ENCODE results near the gene RMDN3. TPM values are rescaled to one million over a fixed set of nuclear protein-coding genes. Genes with fewer than 3 reads are reported as not detected.
A peak's percentile ranks its signal among the peaks of the same experiment; 100 is the strongest.

Gene RMDN3
- total and polyA plus RNA-seq, 2 of the 13 experiments (the other 11 are each of a cell fraction or from before 2014, with no cell fraction given) = 16.8 to 19.5 TPM

DNA sequence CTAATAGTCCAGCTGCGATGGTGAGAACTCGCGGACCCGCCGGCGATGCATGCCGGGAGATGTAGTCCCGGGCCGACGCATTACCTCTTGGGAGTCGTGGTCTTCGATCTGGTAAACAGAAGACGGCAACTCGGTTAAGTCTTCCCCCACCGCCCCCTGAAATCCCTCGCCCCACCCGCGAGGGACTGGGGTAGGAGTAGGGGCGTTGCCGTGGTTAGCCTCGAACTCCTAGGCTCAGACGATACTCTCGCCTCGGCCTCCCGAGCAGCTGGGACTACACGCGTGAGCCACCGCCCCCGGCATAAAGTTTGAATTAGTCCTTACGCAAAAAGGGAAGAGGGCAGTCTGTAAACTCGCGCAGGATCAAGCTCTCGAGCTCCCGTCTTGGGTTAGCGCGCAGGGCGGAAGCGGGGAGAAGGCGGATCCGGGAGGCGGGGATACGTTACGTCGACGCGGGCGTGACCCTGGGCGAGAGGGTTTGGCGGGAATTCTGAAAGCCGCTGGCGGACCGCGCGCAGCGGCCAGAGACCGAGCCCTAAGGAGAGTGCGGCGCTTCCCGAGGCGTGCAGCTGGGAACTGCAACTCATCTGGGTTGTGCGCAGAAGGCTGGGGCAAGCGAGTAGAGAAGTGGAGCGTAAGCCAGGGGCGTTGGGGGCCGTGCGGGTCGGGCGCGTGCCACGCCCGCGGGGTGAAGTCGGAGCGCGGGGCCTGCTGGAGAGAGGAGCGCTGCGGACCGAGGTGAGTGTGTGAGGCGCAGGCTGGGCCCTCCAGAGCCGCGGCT is 60.2 kb downstream of the RMDN3 start, which contains the start of gene RAD51 (continued):
- TF ChIP-seq, protein P1, sequence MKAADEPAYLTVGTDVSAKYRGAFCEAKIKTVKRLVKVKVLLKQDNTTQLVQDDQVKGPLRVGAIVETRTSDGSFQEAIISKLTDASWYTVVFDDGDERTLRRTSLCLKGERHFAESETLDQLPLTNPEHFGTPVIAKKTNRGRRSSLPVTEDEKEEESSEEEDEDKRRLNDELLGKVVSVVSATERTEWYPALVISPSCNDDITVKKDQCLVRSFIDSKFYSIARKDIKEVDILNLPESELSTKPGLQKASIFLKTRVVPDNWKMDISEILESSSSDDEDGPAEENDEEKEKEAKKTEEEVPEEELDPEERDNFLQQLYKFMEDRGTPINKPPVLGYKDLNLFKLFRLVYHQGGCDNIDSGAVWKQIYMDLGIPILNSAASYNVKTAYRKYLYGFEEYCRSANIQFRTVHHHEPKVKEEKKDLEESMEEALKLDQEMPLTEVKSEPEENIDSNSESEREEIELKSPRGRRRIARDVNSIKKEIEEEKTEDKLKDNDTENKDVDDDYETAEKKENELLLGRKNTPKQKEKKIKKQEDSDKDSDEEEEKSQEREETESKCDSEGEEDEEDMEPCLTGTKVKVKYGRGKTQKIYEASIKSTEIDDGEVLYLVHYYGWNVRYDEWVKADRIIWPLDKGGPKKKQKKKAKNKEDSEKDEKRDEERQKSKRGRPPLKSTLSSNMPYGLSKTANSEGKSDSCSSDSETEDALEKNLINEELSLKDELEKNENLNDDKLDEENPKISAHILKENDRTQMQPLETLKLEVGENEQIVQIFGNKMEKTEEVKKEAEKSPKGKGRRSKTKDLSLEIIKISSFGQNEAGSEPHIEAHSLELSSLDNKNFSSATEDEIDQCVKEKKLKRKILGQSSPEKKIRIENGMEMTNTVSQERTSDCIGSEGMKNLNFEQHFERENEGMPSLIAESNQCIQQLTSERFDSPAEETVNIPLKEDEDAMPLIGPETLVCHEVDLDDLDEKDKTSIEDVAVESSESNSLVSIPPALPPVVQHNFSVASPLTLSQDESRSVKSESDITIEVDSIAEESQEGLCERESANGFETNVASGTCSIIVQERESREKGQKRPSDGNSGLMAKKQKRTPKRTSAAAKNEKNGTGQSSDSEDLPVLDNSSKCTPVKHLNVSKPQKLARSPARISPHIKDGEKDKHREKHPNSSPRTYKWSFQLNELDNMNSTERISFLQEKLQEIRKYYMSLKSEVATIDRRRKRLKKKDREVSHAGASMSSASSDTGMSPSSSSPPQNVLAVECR (CRISPR knock-in tag; IDR thresholded peaks at IDR 0.05; ENCODE audit: borderline replicate concordance) = peak; percentile 100
- TF ChIP-seq KAT8 (CRISPR knock-in tag; IDR thresholded peaks at IDR 0.05) = peak; percentile 80
- no peak for TF ChIP-seq TCF12 (IDR thresholded peaks at IDR 0.05)
- TF ChIP-seq TCF12 (CRISPR knock-in tag; IDR thresholded peaks at IDR 0.05) = no peak
- peak; percentile 60; the same call in 1 of the 2 replicates for TF ChIP-seq ZBTB20 (CRISPR knock-in tag; IDR thresholded peaks at IDR 0.05; ENCODE audit: borderline replicate concordance, low read depth)
- TF ChIP-seq MIER3 (CRISPR knock-in tag; IDR thresholded peaks at IDR 0.05; ENCODE audit: borderline replicate concordance) = no peak
- TF ChIP-seq, protein P2, sequence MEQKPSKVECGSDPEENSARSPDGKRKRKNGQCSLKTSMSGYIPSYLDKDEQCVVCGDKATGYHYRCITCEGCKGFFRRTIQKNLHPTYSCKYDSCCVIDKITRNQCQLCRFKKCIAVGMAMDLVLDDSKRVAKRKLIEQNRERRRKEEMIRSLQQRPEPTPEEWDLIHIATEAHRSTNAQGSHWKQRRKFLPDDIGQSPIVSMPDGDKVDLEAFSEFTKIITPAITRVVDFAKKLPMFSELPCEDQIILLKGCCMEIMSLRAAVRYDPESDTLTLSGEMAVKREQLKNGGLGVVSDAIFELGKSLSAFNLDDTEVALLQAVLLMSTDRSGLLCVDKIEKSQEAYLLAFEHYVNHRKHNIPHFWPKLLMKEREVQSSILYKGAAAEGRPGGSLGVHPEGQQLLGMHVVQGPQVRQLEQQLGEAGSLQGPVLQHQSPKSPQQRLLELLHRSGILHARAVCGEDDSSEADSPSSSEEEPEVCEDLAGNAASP (CRISPR knock-in tag; IDR thresholded peaks at IDR 0.05; ENCODE audit: borderline replicate concordance) = no peak; the same call in 1 of the 2 replicates
- TF ChIP-seq, protein P3, sequence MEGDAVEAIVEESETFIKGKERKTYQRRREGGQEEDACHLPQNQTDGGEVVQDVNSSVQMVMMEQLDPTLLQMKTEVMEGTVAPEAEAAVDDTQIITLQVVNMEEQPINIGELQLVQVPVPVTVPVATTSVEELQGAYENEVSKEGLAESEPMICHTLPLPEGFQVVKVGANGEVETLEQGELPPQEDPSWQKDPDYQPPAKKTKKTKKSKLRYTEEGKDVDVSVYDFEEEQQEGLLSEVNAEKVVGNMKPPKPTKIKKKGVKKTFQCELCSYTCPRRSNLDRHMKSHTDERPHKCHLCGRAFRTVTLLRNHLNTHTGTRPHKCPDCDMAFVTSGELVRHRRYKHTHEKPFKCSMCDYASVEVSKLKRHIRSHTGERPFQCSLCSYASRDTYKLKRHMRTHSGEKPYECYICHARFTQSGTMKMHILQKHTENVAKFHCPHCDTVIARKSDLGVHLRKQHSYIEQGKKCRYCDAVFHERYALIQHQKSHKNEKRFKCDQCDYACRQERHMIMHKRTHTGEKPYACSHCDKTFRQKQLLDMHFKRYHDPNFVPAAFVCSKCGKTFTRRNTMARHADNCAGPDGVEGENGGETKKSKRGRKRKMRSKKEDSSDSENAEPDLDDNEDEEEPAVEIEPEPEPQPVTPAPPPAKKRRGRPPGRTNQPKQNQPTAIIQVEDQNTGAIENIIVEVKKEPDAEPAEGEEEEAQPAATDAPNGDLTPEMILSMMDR (CRISPR knock-in tag; IDR thresholded peaks at IDR 0.05) = peak; percentile 6; the same call in 1 of the 2 replicates
- TF ChIP-seq, protein P4, sequence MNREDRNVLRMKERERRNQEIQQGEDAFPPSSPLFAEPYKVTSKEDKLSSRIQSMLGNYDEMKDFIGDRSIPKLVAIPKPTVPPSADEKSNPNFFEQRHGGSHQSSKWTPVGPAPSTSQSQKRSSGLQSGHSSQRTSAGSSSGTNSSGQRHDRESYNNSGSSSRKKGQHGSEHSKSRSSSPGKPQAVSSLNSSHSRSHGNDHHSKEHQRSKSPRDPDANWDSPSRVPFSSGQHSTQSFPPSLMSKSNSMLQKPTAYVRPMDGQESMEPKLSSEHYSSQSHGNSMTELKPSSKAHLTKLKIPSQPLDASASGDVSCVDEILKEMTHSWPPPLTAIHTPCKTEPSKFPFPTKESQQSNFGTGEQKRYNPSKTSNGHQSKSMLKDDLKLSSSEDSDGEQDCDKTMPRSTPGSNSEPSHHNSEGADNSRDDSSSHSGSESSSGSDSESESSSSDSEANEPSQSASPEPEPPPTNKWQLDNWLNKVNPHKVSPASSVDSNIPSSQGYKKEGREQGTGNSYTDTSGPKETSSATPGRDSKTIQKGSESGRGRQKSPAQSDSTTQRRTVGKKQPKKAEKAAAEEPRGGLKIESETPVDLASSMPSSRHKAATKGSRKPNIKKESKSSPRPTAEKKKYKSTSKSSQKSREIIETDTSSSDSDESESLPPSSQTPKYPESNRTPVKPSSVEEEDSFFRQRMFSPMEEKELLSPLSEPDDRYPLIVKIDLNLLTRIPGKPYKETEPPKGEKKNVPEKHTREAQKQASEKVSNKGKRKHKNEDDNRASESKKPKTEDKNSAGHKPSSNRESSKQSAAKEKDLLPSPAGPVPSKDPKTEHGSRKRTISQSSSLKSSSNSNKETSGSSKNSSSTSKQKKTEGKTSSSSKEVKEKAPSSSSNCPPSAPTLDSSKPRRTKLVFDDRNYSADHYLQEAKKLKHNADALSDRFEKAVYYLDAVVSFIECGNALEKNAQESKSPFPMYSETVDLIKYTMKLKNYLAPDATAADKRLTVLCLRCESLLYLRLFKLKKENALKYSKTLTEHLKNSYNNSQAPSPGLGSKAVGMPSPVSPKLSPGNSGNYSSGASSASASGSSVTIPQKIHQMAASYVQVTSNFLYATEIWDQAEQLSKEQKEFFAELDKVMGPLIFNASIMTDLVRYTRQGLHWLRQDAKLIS (CRISPR knock-in tag; IDR thresholded peaks at IDR 0.05) = no peak
- TF ChIP-seq ZNF431 (CRISPR knock-in tag; IDR thresholded peaks at IDR 0.05; ENCODE audit: borderline replicate concordance, low read depth) = peak; percentile 61; the same call in 1 of the 2 replicates
- TF ChIP-seq ZNF883 (CRISPR knock-in tag; IDR thresholded peaks at IDR 0.05; ENCODE audit: not compliant biosample characterization) = peak; percentile 65
- TF ChIP-seq ZNF570 (CRISPR knock-in tag; IDR thresholded peaks at IDR 0.05; ENCODE audit: borderline replicate concordance) = no peak
- no peak for TF ChIP-seq NFYC (CRISPR knock-in tag; IDR thresholded peaks at IDR 0.05)
- TF ChIP-seq, protein P5, sequence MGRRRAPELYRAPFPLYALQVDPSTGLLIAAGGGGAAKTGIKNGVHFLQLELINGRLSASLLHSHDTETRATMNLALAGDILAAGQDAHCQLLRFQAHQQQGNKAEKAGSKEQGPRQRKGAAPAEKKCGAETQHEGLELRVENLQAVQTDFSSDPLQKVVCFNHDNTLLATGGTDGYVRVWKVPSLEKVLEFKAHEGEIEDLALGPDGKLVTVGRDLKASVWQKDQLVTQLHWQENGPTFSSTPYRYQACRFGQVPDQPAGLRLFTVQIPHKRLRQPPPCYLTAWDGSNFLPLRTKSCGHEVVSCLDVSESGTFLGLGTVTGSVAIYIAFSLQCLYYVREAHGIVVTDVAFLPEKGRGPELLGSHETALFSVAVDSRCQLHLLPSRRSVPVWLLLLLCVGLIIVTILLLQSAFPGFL (CRISPR knock-in tag; IDR thresholded peaks at IDR 0.05) = 0 out of 2 replicates have a peak, but pooled peaks have one; percentile 61
- no peak for TF ChIP-seq ZNF253 (CRISPR knock-in tag; IDR thresholded peaks at IDR 0.05; ENCODE audit: borderline replicate concordance)

Measured in HepG2 (cell line).